Body of pancreas (tissue), 4 donors: ENCODE results near the gene LRRC23.
A peak's percentile ranks its signal among the peaks of the same experiment; 100 is the strongest.

ENCODE experiments used
- POLR2A ChIP-seq, 3 donors: fragments of 450-650 bp; IDR thresholded peaks; one replicate each; pipeline ENCODE4 v1.6.1; 2016; ENCODE audit warnings: antibody characterized with exemption in 3 of 3, mild to moderate bottlenecking in 2 of 3
- TF ChIP-seq, protein P1 (sequence below), 7 experiments: fragments of 450-650 bp in 4 of 7; fragments of 200-600 bp in 3 of 7; sonication (generic) in 3 of 7; IDR thresholded peaks; one replicate each; pipeline ENCODE4 v1.5.1; 2016 to 2019; ENCODE audit warnings: antibody characterized with exemption in 7 of 7

DNA sequence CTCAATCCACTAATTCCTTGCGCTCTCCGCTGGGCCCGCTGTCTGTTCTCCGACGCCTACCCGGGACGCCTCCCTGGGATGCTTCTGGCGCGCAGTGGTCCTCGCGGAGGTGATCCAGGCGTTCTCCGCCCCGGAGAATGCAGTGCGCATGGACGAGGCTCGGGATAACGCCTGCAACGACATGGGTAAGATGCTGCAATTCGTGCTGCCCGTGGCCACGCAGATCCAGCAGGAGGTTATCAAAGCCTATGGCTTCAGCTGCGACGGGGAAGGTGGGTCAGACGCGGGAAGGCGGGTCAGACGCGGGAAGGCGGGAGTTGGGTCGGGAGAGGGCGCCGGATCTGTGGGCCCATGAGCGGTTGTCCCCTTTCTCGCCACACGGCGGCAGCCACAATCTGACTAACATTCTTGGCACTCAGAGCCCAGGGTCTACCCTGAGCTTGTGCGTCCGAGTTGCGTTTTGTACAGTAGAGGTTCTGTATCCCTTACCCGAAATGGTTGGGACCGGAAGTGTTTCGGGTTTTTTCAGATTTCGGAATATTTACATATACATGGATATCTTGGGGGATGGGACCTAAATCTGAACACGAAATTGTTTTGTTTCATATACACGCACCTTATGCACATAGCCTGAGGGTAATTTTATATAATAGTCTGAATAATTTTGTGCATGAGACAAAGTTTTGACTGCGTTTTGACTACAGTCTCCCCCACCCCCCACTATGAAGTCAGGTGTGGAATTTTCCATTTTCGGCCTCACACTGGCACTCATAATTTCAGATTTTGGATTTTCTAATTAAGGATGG lies 40.0 kb downstream of the LRRC23 start:
- TF ChIP-seq, protein P1, sequence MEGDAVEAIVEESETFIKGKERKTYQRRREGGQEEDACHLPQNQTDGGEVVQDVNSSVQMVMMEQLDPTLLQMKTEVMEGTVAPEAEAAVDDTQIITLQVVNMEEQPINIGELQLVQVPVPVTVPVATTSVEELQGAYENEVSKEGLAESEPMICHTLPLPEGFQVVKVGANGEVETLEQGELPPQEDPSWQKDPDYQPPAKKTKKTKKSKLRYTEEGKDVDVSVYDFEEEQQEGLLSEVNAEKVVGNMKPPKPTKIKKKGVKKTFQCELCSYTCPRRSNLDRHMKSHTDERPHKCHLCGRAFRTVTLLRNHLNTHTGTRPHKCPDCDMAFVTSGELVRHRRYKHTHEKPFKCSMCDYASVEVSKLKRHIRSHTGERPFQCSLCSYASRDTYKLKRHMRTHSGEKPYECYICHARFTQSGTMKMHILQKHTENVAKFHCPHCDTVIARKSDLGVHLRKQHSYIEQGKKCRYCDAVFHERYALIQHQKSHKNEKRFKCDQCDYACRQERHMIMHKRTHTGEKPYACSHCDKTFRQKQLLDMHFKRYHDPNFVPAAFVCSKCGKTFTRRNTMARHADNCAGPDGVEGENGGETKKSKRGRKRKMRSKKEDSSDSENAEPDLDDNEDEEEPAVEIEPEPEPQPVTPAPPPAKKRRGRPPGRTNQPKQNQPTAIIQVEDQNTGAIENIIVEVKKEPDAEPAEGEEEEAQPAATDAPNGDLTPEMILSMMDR (IDR thresholded peaks at IDR 0.05) = peak; percentile 69 to 99 (median 96)
- peak in 1 of 3 donors; percentile 63 for TF ChIP-seq POLR2A (IDR thresholded peaks at IDR 0.05)
